ENCODE results near the gene CENPP.
A peak's percentile ranks its signal among the peaks of the same experiment; 100 is the strongest.

Gene CENPP

GRCh38 chr9:92312887-92313623 lies 12.7 kb upstream of the CENPP start:
- no peak overlapping the region for H3K4me3 ChIP-seq (ENCODE audit: low read depth, low read length)

GRCh38 chr9:92313624-92314012 lies 12.1 kb upstream of the CENPP start:
- H3K4me3 ChIP-seq (ENCODE audit: low read depth, low read length), result no peak overlapping the region

- no peak overlapping the region for H3K4me3 ChIP-seq (ENCODE audit: low read depth, low read length)
These were observed 10.3 kb upstream of the CENPP start for GRCh38 chr9:92315456-92315855.

GRCh38 chr9:92324431-92324830 lies 1.3 kb upstream of the CENPP start:
- H3K4me3 ChIP-seq (ENCODE audit: low read depth, low read length), result peak overlapping the region; percentile 93

- H3K4me3 ChIP-seq (ENCODE audit: low read depth, low read length), result peak overlapping the region; percentile 93
These were observed 874 bp upstream of the CENPP start for GRCh38 chr9:92324889-92325268.

DNA sequence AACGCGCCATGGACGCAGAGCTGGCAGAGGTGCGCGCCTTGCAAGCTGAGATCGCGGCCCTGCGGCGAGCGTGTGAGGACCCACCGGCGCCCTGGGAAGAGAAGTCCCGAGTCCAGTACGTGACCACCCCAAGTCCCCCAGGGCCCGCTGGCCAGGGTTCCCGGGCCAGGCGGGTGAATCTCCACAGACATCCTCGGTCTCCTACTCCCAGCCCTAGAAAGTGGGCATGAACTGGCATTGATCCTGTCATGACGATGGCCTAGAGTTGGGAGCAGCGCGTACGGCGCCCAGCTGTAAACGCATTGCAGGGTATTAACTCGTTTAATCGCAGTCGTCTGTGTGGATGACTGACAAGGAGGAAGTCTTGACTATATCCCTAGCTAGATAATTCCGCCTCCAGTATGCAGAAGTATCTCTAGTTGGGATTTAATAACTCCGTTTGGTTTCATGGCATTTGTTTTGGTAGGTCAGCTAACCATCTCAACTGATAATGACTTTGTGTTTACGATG lies 293 bp downstream of the CENPP start:
- H3K4me3 ChIP-seq (ENCODE audit: low read depth, low read length), result peak overlapping the region; percentile 93

DNA sequence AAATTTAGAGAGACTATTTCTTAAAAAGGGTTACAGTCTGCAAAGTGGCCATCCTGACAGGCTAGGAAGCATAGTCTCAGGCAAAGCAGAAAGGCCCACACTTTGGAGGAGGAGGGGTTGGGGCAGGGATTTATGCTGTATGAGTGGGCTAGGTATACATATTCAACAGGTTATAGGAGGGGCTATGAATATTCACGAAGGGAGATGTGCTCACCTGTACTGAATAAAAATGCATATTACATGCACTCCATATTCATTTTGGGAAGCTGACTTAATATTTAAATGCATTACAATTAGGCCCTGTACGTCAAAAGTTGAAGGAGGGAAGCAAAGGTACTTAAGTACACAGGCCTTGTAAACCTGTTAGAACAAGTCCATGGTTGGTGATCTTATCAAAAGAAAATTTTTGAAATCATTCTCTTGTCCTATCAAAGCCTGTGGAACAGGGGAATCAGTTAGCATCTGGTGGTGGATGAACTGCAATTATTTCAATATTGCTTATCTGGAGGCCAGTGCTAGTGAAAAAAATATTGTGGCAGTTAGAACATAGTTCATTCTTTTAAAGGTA lies 1.6 kb downstream of the CENPP start:
- H3K4me3 ChIP-seq (ENCODE audit: low read depth, low read length), result no peak overlapping the region

DNA sequence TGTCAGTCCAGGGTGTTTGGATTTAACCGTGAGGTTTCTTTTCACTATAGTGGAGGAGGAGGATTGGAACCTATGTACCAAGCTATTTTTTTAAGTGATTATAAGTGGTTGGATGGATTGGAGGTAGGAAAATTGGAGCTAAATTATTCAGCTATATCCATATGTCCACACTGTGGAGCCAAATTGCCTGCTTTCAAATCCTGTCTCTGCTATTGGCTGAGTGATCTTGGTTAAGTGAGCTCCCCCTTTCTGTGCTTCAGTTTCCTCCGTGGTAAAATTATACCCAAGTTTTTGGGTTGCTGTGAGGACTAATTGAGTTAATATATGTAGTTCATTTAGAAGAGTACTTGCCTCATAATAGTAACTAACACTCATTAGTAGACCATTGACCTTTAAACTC lies 2.5 kb downstream of the CENPP start:
- no peak overlapping the region for H3K4me3 ChIP-seq (ENCODE audit: low read depth, low read length)

- H3K4me3 ChIP-seq (ENCODE audit: low read depth, low read length), result no peak overlapping the region
These were observed 7.0 kb downstream of the CENPP start for GRCh38 chr9:92332577-92333281.

DNA sequence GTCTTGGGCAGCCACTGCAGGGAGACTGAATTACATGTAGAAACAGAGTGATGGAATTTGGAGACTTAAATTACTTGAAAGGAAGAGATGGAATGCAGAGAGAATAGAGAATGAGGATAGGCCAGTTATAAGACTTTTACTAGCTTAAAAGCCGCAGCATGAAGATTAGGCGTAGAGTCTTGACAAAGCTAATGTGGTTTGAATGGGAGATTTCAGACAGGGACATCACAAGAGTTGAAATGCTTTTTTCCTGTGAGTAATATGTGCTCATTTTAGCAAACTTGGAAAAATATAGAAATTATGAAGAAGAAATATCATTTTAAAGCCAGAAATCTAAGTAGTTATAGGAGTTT lies 7.5 kb downstream of the CENPP start:
- H3K4me3 ChIP-seq (ENCODE audit: low read depth, low read length), result no peak overlapping the region

- no peak overlapping the region for H3K4me3 ChIP-seq (ENCODE audit: low read depth, low read length)
These were observed 15.8 kb downstream of the CENPP start for GRCh38 chr9:92341578-92341977.

DNA sequence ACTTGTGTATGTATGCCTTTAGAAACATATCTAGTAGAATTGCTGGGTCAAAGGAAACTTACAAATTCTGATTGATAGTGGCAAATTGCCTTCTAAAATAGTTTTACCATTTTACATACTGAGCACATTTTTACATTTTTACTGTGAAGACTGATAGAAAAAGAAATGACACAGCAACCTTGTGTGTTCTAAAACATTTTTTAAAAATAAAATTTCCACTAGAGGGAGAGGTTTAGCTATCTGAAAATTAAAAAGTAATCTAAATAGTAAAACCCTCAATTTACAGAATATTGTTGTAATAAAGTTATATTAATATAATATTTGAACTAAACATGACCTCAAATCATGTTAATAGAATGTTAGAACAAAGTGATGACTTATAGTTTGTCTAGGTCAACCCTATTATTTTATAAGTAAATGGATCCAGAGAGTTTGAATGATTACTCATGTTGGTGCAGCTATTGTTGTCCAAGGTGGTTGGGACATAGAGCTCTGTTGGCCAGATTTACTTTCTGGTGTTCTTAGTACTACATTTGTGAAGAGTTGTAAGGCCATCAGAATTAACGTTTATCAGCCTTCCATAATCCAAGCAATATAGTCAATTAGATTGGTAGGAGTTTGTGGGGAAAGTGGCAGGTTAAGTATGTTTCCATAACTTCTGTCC lies 17.2 kb downstream of the CENPP start:
- no peak overlapping the region for H3K4me3 ChIP-seq (ENCODE audit: low read depth, low read length)

- H3K4me3 ChIP-seq (ENCODE audit: low read depth, low read length), result no peak overlapping the region
These were observed 19.8 kb downstream of the CENPP start for GRCh38 chr9:92345582-92345981.

- no peak overlapping the region for H3K4me3 ChIP-seq (ENCODE audit: low read depth, low read length)
These were observed 24.3 kb downstream of the CENPP start for GRCh38 chr9:92349771-92350739.

- no peak overlapping the region for H3K4me3 ChIP-seq (ENCODE audit: low read depth, low read length)
These were observed 25.0 kb downstream of the CENPP start for GRCh38 chr9:92350740-92351133.

DNA sequence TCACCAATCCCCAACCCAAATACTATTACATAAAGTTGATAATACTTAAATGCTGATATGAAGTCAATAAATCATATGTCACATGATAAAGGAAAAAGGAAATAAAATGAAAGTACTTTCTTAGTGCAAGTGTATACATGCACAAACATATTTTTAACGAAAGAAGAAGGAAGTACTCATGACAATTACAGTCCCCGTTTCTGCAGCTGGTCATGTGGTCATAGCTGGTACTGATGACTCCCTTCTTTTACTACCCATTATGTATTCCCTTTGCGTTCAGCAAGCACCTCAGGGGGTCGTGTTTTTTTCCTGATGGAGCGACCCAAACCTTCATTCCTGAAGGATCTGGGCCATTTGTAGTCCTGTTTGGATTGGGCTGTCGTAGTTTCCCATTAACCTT lies 27.3 kb downstream of the CENPP start:
- H3K4me3 ChIP-seq (ENCODE audit: low read depth, low read length), result no peak overlapping the region

DNA sequence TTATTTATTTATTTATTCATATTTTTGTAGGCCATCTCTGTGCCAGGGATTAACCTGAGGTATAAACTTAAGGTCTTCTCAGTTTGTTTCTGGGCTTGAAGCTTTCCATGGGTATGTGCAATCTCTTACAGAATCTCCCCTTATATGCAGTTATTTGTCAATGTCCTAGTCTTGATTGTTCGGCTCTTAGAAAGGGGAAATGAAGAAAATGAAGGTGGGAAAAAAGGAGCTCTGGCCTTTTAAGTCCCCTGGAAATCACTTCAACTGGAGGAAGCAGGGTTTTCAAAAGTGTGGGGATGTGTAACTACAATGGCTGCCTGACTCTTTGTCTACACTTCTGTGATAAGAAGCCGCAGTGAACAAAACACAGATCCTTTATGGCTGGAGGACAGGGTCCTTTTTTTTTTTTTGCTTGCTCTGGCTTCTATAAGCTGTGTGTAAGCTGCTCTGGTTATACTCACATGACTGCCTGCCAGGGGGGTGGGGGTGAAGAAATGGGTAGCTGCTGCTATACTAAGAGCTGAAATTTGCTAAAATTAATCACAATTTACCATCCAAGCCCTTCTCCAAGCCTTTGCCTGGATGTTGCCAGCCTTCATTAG lies 33.7 kb downstream of the CENPP start:
- H3K4me3 ChIP-seq (ENCODE audit: low read depth, low read length), result no peak overlapping the region

GRCh38 chr9:92360083-92360482 lies 34.3 kb downstream of the CENPP start:
- H3K4me3 ChIP-seq (ENCODE audit: low read depth, low read length), result no peak overlapping the region

DNA sequence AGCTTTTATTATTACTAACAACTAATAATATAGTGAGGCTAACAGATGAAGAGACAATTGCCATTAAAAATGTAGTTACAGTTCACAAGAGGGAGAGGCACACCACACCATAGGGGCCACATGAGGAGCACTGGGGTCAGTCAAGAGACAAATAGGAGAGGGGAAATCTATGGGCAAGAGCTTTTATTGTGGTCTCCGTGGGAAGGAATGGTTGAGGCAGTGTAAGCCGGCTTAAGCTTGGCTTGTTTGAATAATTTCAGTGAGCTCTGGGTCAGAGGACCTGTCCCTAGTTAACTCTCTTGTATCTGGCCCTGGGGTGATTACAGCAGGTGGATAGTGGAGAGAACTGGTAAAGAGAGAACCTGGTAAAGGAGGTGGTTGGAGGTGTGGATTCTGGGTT lies 43.3 kb downstream of the CENPP start:
- no peak overlapping the region for H3K4me3 ChIP-seq (ENCODE audit: low read depth, low read length)

GRCh38 chr9:92373167-92373566 lies 47.4 kb downstream of the CENPP start:
- H3K4me3 ChIP-seq (ENCODE audit: low read depth, low read length), result no peak overlapping the region
